ENCODE measurements around the gene KRTAP9-3. TPM values are rescaled to one million over a fixed set of nuclear protein-coding genes. Genes with fewer than 3 reads are reported as not detected.
"Not testable (repeated sequence)": the region's sequence is repeated elsewhere in the genome, so short reads cannot be mapped to it uniquely, and the experiment has no call there.

KRTAP9-3 gene
- total RNA-seq, 1 donor from 2014 or later: not detected

GRCh38 chr17:41249637-41250240 is 17.5 kb downstream of the KRTAP9-3 start, which contains the start of gene KRTAP9-4:
Gene KRTAP9-4, plus strand, starts transcription at chr17:41249687. Its CDS starts 34 bp downstream, at chr17:41249721.
- intact Hi-C loops (cut with micrococcal nuclease): loop anchor here (1.0 kb wide), 1 partner anchor 12 kb away; the partner anchor contains the start of gene KRTAP9-8

DNA sequence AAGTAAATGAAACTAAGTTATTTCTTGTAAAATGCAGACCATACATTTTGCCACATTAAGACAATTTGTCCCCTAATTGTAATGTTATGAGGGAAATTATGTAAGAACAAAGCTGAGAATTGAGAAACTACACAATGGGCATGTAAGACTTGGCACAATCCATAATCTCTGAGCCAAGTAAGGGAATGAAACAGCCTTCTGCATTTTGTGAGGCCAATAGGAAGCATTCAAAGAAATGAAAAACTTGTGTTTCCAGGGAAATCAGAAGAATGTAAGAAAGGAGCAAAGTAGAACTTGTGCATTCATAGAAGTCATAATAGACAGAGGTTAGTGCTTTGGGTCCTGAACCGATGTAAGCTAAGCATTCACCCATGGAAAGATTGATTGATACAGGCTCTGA is 19.0 kb downstream of the KRTAP9-3 start:
- intact Hi-C loops (cut with micrococcal nuclease): no loop called here

- intact Hi-C loops (cut with micrococcal nuclease): no loop called here
Observed at GRCh38 chr17:41254861-41255260, 22.6 kb downstream of the KRTAP9-3 start.

DNA sequence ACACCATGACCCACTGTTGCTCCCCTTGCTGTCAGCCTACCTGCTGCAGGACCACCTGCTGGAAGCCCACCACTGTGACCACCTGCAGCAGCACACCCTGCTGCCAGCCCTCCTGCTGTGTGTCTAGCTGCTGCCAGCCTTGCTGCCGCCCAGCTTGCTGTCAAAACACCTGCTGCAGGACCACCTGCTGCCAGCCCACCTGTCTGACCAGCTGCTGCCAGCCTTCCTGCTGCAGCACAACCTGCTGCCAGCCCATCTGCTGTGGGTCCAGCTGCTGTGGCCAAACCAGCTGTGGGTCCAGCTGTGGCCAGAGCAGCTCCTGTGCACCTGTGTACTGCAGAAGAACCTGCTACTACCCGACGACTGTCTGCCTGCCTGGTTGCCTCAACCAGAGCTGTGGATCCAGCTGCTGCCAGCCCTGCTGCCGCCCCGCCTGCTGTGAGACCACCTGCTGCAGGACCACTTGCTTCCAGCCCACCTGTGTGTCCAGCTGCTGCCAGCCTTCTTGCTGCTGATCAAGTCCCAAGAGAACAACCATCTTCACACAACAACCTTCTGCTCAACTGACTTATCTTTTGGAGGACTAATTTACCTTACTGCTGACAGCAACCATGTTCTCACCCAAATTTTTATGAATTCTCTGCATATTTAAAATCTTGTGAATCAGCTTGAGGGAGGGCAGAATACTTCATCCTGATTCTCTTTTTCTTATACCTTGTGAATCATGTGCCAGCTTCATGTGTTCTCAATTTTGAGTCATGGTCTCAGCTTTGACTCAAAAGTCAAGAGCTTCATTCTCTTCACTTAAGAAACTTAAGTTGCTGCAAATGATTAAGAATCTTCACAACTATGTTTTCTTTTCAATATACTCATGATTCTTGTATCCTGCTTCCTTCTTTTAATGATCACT is 23.4 kb downstream of the KRTAP9-3 start, which contains the start of gene KRTAP9-9:
KRTAP9-9 (plus strand) TSS at position 4 of the 910 bp plus-strand sequence.
- intact Hi-C loops (cut with micrococcal nuclease): not testable (repeated sequence)

DNA sequence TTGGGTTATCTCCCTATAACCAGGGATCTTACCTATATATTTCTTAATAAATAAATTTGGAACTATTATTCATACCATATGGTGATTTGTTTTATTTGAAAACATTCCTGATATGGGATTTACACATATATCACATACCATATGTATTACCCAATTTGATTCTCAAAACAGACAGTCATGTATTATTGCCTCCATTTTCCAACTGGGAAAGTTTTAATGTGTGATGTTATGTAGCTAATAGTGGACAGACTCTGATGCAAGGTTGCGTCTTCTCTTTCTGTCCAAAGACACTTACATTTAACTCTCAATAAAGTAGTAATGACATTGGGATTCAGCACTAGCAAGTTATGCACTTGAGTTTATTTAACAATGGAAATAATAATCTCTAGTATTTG is 24.0 kb downstream of the KRTAP9-3 start:
- intact Hi-C loops (cut with micrococcal nuclease): no loop called here

GRCh38 chr17:41258406-41258805 is 26.2 kb downstream of the KRTAP9-3 start:
- intact Hi-C loops (cut with micrococcal nuclease): no loop called here

DNA sequence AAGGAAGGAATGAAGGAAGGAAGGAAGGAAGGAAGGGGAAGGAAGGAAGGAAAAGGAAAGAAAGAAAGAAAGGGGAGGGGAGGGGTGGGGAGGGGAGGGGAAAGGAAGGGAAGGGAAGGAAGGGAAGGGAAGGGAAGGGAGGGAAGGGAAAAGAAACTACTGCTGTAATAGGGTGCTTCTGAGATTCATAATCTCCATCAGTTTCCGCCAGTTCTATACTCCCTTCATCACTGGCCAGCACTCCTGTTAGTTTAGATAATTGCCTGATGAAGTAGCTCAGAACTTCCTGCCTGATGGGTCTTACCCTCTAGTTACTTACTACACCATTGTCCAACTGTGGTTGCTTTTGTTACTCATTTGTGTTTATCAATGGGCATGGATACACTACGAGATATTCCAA is 31.0 kb downstream of the KRTAP9-3 start:
- intact Hi-C loops (cut with micrococcal nuclease): no loop called here

- intact Hi-C loops (cut with micrococcal nuclease): no loop called here
Observed at GRCh38 chr17:41264599-41264998, 32.4 kb downstream of the KRTAP9-3 start.

DNA sequence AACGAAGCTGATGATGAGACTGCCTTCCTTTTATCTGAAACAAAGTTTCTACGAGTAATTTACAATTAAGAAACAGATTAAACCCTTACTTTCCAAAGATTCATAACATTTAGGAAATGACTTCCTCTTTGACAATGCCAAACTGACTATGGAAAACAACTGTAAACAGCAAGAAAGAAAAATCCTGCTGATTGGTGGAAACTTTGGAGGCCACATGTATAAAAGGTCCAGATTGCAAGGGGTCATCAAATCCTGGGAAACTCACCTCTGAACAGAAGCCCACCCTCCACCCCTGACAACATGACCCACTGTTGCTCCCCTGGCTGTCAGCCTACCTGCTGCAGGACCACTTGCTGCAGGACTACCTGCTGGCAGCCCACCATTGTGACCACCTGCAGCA is 32.8 kb downstream of the KRTAP9-3 start, which contains the start of gene KRTAP9-6:
KRTAP9-6 (plus strand) TSS at position 301 of the 400 bp plus-strand sequence; CDS start at position 301, 0 bp downstream.
- intact Hi-C loops (cut with micrococcal nuclease): no loop called here

DNA sequence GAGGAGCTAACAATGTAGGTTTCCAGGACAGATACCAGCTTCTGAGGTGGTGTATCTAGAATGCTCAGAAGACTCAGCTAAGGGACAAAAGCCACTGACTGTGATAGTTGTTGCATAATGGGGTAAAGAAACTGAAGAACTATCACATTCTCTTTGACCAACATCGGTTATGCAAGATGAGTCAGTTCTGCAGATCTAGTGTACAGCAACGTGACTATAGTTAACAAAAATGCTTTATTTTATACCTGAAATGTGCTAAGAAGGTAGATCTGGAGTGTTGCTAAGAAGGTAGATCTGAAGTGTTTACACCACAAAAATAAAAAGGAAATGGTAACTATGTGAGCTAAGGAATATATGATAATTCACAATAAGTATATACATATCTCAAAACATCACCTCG is 35.5 kb downstream of the KRTAP9-3 start:
- intact Hi-C loops (cut with micrococcal nuclease): no loop called here

GRCh38 chr17:41271323-41271722 is 39.1 kb downstream of the KRTAP9-3 start:
- intact Hi-C loops (cut with micrococcal nuclease): not testable (repeated sequence)

DNA sequence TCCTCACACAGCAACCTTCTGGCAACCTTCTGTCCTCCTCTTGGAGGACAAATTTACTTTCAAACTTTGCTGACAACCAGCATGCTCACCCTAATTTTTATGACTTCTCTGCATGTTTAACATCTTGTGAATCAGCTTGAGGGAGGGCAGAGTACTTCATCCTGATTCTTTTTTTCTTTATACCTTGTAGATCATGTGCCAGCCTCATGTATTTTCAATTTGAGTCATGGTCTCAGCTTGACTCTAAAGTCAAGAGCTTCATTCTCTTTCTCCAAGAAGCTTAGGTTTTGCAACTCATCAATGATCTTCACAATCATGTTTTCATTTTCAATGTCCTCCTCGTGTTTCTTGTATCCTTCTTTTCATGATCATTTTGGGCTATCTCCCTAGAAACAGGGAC is 39.6 kb downstream of the KRTAP9-3 start:
- intact Hi-C loops (cut with micrococcal nuclease): no loop called here

DNA sequence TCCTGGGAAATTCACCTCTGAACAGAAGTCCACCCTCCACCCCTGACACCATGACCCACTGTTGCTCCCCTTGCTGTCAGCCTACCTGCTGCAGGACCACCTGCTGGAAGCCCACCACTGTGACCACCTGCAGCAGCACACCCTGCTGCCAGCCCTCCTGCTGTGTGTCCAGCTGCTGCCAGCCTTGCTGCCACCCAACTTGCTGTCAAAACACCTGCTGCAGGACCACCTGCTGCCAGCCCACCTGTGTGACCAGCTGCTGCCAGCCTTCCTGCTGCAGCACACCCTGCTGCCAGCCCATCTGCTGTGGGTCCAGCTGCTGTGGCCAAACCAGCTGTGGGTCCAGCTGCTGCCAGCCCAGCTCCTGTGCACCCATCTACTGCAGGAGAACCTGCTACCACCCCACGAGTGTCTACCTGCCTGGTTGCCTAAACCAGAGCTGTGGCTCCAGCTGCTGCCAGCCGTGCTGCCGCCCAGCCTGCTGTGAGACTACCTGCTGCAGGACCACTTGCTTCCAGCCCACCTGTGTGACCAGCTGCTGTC is 43.5 kb downstream of the KRTAP9-3 start, which contains the start of gene KRTAP9-7:
KRTAP9-7 (plus strand) TSS at position 51 of the 543 bp plus-strand sequence; CDS start at position 51, 0 bp downstream.
- intact Hi-C loops (cut with micrococcal nuclease): not testable (repeated sequence)

- intact Hi-C loops (cut with micrococcal nuclease): no loop called here
Observed at GRCh38 chr17:41278176-41278955, 46.1 kb downstream of the KRTAP9-3 start.

Other genes starting within 250 kb of the KRTAP9-3 start
- not detected in 2 replicates for gene KRT40, start 248.1 kb upstream of the KRTAP9-3 start, total RNA-seq
- not detected in 2 replicates for gene KRTAP3-3, start 238.3 kb upstream of the KRTAP9-3 start, total RNA-seq
- gene KRTAP3-2, start 232.5 kb upstream of the KRTAP9-3 start, total RNA-seq: not detected in 2 replicates
- gene KRTAP3-1, start 223.3 kb upstream of the KRTAP9-3 start, total RNA-seq: not detected in 2 replicates
- gene KRTAP1-5, start 205.2 kb upstream of the KRTAP9-3 start, total RNA-seq: not detected in 2 replicates
- gene KRTAP1-4, start 202.3 kb upstream of the KRTAP9-3 start, total RNA-seq: not detected in 2 replicates
- not detected in 2 replicates for gene KRTAP1-3, start 197.6 kb upstream of the KRTAP9-3 start, total RNA-seq
- not detected in 2 replicates for gene KRTAP1-1, start 191.0 kb upstream of the KRTAP9-3 start, total RNA-seq
- gene KRTAP2-1, start 185.1 kb upstream of the KRTAP9-3 start, total RNA-seq: not detected in 2 replicates
- gene KRTAP2-2, start 177.2 kb upstream of the KRTAP9-3 start, total RNA-seq: not detected in 2 replicates
- not detected in 2 replicates for gene KRTAP2-3, start 172.3 kb upstream of the KRTAP9-3 start, total RNA-seq
- gene KRTAP2-4, start 166.6 kb upstream of the KRTAP9-3 start, total RNA-seq: not detected in 2 replicates
- not detected in 2 replicates for gene KRTAP4-7, start 148.3 kb upstream of the KRTAP9-3 start, total RNA-seq
- gene KRTAP4-8, start 134.3 kb upstream of the KRTAP9-3 start, total RNA-seq: not detected in 2 replicates
- not detected in 2 replicates for gene KRTAP4-16, start 130.2 kb upstream of the KRTAP9-3 start, total RNA-seq
- gene KRTAP4-9, start 127.1 kb upstream of the KRTAP9-3 start, total RNA-seq: not detected in 2 replicates
- not detected in 2 replicates for gene KRTAP4-11, start 114.1 kb upstream of the KRTAP9-3 start, total RNA-seq
- not detected in 2 replicates for gene KRTAP4-12, start 108.3 kb upstream of the KRTAP9-3 start, total RNA-seq
- gene KRTAP4-6, start 91.9 kb upstream of the KRTAP9-3 start, total RNA-seq: not detected in 2 replicates
- not detected in 2 replicates for gene KRTAP4-5, start 82.6 kb upstream of the KRTAP9-3 start, total RNA-seq
- not detected in 2 replicates for gene KRTAP4-4, start 71.7 kb upstream of the KRTAP9-3 start, total RNA-seq
- not detected in 2 replicates for gene KRTAP4-3, start 64.2 kb upstream of the KRTAP9-3 start, total RNA-seq
- not detected in 2 replicates for gene KRTAP4-2, start 54.2 kb upstream of the KRTAP9-3 start, total RNA-seq
- gene KRTAP4-1, start 47.5 kb upstream of the KRTAP9-3 start, total RNA-seq: not detected in 2 replicates
- gene KRTAP9-1, start 42.6 kb upstream of the KRTAP9-3 start, total RNA-seq: not detected in 2 replicates
- not detected in 2 replicates for gene KRTAP9-2, start 5.8 kb upstream of the KRTAP9-3 start, total RNA-seq
- gene KRTAP9-8, start 5.5 kb downstream of the KRTAP9-3 start, total RNA-seq: not detected in 2 replicates
- not detected in 2 replicates for gene KRTAP9-4, start 17.2 kb downstream of the KRTAP9-3 start, total RNA-seq
- gene KRTAP9-9, start 22.9 kb downstream of the KRTAP9-3 start, total RNA-seq: not detected in 2 replicates
- not detected in 2 replicates for gene KRTAP9-6, start 32.9 kb downstream of the KRTAP9-3 start, total RNA-seq
- not detected in 2 replicates for gene KRTAP9-7, start 43.2 kb downstream of the KRTAP9-3 start, total RNA-seq
- not detected in 2 replicates for gene KRTAP29-1, start 70.4 kb downstream of the KRTAP9-3 start, total RNA-seq
- not detected in 2 replicates for gene KRTAP16-1, start 76.9 kb downstream of the KRTAP9-3 start, total RNA-seq
- gene KRTAP17-1, start 83.3 kb downstream of the KRTAP9-3 start, total RNA-seq: not detected in 2 replicates
- not detected in 2 replicates for gene KRT33A, start 118.4 kb downstream of the KRTAP9-3 start, total RNA-seq
- gene KRT33B, start 137.4 kb downstream of the KRTAP9-3 start, total RNA-seq: not detected in 2 replicates
- gene KRT34, start 149.9 kb downstream of the KRTAP9-3 start, total RNA-seq: not detected in 2 replicates
- not detected in 2 replicates for gene KRT31, start 165.2 kb downstream of the KRTAP9-3 start, total RNA-seq
- not detected in 2 replicates for gene KRT37, start 192.1 kb downstream of the KRTAP9-3 start, total RNA-seq
- gene KRT38, start 208.5 kb downstream of the KRTAP9-3 start, total RNA-seq: not detected in 2 replicates
- not detected in 2 replicates for gene KRT32, start 234.9 kb downstream of the KRTAP9-3 start, total RNA-seq
- not detected in 2 replicates for gene KRT35, start 248.7 kb downstream of the KRTAP9-3 start, total RNA-seq

Data from T-helper 1 cell treated with Interleukin-12 subunit alpha and Interleukin-12 subunit beta and Interleukin-4 antibody, amounts not matched to agents 30 ng/mL and 1 ng/mL, for 36 hours (primary cell).